ENCODE measurements around the gene TSHZ2.

GRCh38 chr20:53533500-53533899 is 561.3 kb downstream of the TSHZ2 start:
- no peak for TF ChIP-seq TAF1 (IDR thresholded peaks at IDR 0.05; ENCODE audit: low read depth)
- no peak for TF ChIP-seq EP300 (IDR thresholded peaks at IDR 0.05; ENCODE audit: borderline replicate concordance)
- no peak for TF ChIP-seq REST (IDR thresholded peaks at IDR 0.05; ENCODE audit: low read depth)
- TF ChIP-seq TEAD4 (IDR thresholded peaks at IDR 0.05), result no peak
- TF ChIP-seq CEBPB (IDR thresholded peaks at IDR 0.05), result no peak
- TF ChIP-seq RAD21 (IDR thresholded peaks at IDR 0.05; ENCODE audit: low read depth), result no peak
- no peak for TF ChIP-seq NFIC (IDR thresholded peaks at IDR 0.05)
- no peak for TF ChIP-seq YY1 (IDR thresholded peaks at IDR 0.05; ENCODE audit: low read depth)

Data from Ishikawa (cell line).